Aorta (tissue), 5 donors: Measurements from ENCODE around the gene KANK4. TPM values are rescaled to one million over a fixed set of nuclear protein-coding genes. Genes with fewer than 3 reads are reported as not detected.
A peak's percentile ranks its signal among the peaks of the same experiment; 100 is the strongest.

Source experiments
- ATAC-seq: fragments of 200-7000 bp; cut with Tn5 transposase; one replicate; pipeline ENCODE4 v1.9.1; 2022; ENCODE audit warnings: moderate library complexity; ENCODE audit not compliant: low FRiP score
- DNase-seq, 2 donors: peaks; one replicate each; pipeline ENCODE4 v3.0.0-alpha.2; 2020
- H3K27ac ChIP-seq, 2 donors: one replicate each; pipeline ENCODE4 v1.5.1; 2013; ENCODE audit warnings: low read length in 2 of 2, mild to moderate bottlenecking in 2 of 2, moderate library complexity in 2 of 2, control low read depth in 1 of 2, inconsistent platforms in 1 of 2, low read depth in 1 of 2
- H3K27me3 ChIP-seq, 2 donors: one replicate each; pipeline ENCODE4 v1.6.1; 2013; ENCODE audit warnings: control low read depth in 1 of 2, low read length in 1 of 2, mild to moderate bottlenecking in 1 of 2, moderate library complexity in 1 of 2; ENCODE audit not compliant: insufficient read depth in 2 of 2, control insufficient read depth in 1 of 2
- H3K36me3 ChIP-seq, 2 donors: one replicate each; pipeline ENCODE4 v1.6.1; 2013; ENCODE audit warnings: control low read depth in 1 of 2, low read length in 1 of 2, mild to moderate bottlenecking in 1 of 2; ENCODE audit not compliant: insufficient read depth in 2 of 2, control insufficient read depth in 1 of 2
- H3K4me1 ChIP-seq, 2 donors: one replicate each; pipeline ENCODE4 v1.6.1; 2013; ENCODE audit warnings: low read length in 2 of 2, control low read depth in 1 of 2, mild to moderate bottlenecking in 1 of 2, moderate library complexity in 1 of 2; ENCODE audit not compliant: insufficient read depth in 2 of 2, control insufficient read depth in 1 of 2
- H3K4me3 ChIP-seq, 2 donors: one replicate each; pipeline ENCODE4 v1.5.1; 2013; ENCODE audit warnings: low read length in 2 of 2, control low read depth in 1 of 2, mild to moderate bottlenecking in 1 of 2
- H3K9me3 ChIP-seq: one replicate; pipeline ENCODE4 v1.6.1; 2013; ENCODE audit warnings: mild to moderate bottlenecking, low read length; ENCODE audit not compliant: control insufficient read depth
- WGBS, 2 donors: extraction: QIAGEN DNeasy Blood & Tissue Kit; methylation state at CpG; one replicate each; pipeline ENCODE4 v1.1.7; 2013; 5-methylcytosine and 5-hydroxymethylcytosine counted together
- intact Hi-C, 2 donors: fragments of 100-400 bp; cut with DNase I; formaldehyde crosslinking; loops; one replicate each; pipeline versions ENCODE4 v1.14.2 to v1.15.0; 2022
- long read RNA-seq, 2 donors: library from polyadenylated mRNA; unstranded; transcript quantifications; one replicate each; pipeline ENCODE4 v2.0.0, GENCODE V29; 2020 to 2021
- polyA plus RNA-seq, 2 donors: library from polyadenylated mRNA; stranded (reverse); fragments of 200-250 nt; gene quantifications; one replicate each; pipeline ENCODE4 v1.2.3, GENCODE V29; 2013
- total RNA-seq, 2 donors: library from RNA; stranded (reverse); fragmentation: NEBNext Ultra II Directional; extraction: Animal tissue kit (Norgen Biotek cat#: 25700); gene quantifications; one replicate each; pipeline ENCODE4 v1.2.1, GENCODE V29; 2021
- donor health status: healthy with polysubstance abuse.
- donor health status: Bipolar disorder and iron deficiency.
- donor health status: DM: no; HTN: no; CAD: no.
- donor health status: DM: no; HTN: no; CAD: no.
- donor health status: DM: yes; HTN: yes; CAD: no.

The KANK4 gene
- total RNA-seq = under 1 TPM; 0.42 to 0.66 TPM
- under 1 TPM in 1 of 2 donors, not detected in 1; 0.13 TPM for polyA plus RNA-seq
- long read RNA-seq, donor 1 = 0 reads
- long read RNA-seq, donor 2, partial matches to known transcripts = 0 of 2 reads
- long read RNA-seq, donor 2, other reads (novel, unspliced or antisense) = 2 of 2 reads

DNA sequence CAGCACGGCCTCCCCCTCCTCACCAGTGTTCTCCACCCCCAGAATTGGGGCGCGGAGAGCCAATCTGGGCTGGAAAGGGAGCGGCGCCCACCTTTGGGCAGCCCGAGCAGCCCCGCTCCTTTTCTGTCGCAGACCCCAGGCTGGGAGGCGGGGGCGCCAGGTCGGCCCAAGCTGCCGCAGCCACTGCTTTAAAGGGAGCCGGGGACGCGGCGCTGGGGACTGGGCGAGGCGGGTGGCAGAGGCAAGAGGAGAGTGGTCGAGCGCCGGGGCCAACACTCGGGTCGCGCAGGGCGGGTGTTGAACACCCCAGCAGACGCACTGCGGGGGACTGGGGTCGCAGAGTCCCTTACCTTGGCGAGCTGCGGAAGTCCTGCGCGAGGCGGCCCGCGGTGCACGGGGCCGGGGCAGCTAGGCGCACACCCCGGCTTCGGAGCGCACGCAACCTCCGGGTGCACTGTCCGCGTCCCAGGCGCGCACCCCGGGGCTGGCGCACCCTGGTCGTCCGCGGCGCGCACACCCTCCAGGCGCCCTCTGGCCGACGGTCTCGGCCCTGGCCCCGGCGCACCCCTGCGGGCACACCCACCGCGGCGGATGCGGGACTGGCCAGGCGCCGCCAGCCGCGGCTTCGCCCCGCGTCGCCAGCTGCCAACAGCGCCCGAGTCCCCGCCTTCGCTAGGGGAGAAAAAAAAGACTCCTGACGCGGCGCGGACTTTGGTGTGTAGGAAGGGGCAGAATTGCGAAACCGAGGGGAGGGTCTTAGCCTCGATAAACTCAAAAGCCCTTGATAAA is at the start of gene KANK4:
Gene KANK4, minus strand, starts transcription at position 679 of the 789 bp plus-strand sequence. CDS start 37,870 bp downstream, outside the sequence.
- no peak within 1 kb of the TSS for H3K27ac ChIP-seq
- ATAC-seq = peak; percentile 12
- intact Hi-C loops = no loop called here
- H3K9me3 ChIP-seq = no peaks in the 10 kb centered on the region
- DNase-seq = no peak
- 0 to 1% methylated on average over 74 to 84 of the region's 84 CpGs for WGBS, 2 donors
- H3K36me3 ChIP-seq = no peaks in the 10 kb centered on the region
- no peaks in the 10 kb centered on the region for H3K27me3 ChIP-seq
- no peaks in the 10 kb centered on the region for H3K4me1 ChIP-seq
- peak within 1 kb of the TSS; percentile 0 to 27 for H3K4me3 ChIP-seq

DNA sequence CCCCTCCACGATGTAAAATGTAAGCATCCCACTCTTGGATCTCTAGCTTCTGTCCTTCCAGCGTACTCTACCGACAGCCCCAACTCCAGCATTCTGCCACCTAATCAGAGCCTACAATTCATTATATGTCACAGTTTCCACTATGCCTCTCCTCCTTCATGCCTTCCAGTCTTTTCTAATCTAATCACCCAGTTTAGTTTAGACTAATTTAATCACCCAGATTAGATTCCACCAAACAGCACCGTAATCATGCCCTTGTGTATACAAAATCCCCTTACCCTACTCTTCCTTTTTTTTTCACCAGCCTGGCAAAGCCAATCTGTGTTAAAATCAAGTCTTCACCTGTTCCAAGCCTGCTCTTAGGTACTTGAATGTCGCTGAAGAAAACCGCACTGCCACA is 49.8 kb upstream of the KANK4 start:
- 84 to 90% methylated on average over 6 of the region's 6 CpGs for WGBS, 2 donors
- Histone ChIP-seq H3K27me3 (no peaks in the 10 kb centered on the region), H3K4me3 (no peak overlapping the region), H3K9me3 (peaks cover 3% of the 10 kb centered on the region), H3K4me1 (no peaks in the 10 kb centered on the region), H3K27ac (no peak overlapping the region), H3K36me3 (no peaks in the 10 kb centered on the region)
- intact Hi-C loops = no loop called here
- no peak for DNase-seq
- ATAC-seq = no peak

DNA sequence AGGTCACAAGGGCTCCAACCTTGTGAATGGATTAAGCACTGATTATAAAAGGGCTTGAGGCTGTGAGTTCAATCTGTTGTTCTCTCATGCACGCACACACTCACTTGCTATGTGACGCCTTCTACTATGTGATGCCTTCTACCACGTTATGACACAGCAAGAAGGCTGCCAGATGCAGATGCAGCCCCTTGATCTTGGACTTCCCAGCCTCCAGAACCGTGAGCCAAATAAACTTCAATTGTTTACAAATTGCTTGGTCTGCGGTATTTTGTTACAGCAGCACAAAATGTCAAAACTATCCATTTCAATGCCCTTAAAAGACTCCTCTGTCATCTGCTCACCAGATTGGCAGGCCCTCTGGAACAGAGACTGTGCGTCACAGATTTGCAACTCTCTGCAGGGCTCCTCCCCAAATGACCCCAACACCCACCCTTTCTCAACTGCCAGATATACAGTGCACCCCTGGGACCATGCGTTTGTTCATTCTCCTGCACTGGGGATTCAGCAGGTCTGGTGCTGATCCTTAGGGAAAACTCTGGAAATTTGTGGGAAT is 47.8 kb upstream of the KANK4 start:
- 89 to 91% methylated on average over 7 of the region's 7 CpGs for WGBS, 2 donors
- ATAC-seq = no peak
- H3K9me3 ChIP-seq = peaks cover 3% of the 10 kb centered on the region

DNA sequence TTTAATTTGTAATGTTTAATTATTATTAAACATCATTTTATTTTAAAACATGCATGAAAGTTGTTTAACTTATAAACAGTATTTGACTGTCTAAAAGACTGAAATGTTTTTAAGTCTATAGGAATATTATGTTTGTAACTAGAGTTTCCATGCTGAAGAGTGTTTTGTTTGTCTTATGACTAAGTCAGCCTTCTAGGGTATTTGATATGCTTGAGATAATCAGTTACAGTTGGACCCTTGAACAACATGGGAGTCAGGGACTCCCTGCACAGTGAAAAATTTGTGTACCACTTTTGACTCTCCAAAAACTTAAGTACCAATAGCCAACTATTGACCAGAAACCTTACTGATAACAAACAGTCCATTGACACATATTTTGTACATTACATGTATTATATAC is 45.5 kb upstream of the KANK4 start:
- no peak for ATAC-seq
- no peak overlapping the region for H3K27ac ChIP-seq
- intact Hi-C loops = no loop called here

More for the DNA sequence above, 47.8 kb upstream of the KANK4 start:
- no peak for DNase-seq
- Histone ChIP-seq H3K36me3 (no peaks in the 10 kb centered on the region), H3K4me1 (no peaks in the 10 kb centered on the region), H3K27ac (no peak overlapping the region), H3K27me3 (no peaks in the 10 kb centered on the region), H3K4me3 (no peak overlapping the region)
- intact Hi-C loops = no loop called here

DNA sequence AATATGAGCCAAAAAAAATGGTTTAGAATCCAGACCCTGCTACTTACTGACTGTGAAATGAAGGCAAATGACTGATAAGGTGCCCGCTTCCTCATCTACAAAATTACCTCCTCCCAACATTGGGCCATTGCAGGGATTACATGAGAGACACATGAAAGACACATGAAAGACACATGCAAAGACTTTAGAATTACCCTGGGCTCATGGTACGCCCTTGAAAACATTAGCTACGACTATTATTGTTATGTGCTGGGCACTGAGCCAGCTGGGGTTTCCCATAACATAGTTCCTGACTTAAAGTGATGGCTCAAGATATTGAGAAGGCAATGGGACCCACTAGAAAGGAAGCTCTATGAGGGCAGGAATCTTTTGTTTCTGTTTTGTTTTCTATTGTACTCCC is 43.7 kb upstream of the KANK4 start:
- intact Hi-C loops = no loop called here
- no peak for ATAC-seq

More for the DNA sequence above, 45.5 kb upstream of the KANK4 start:
- no peaks in the 10 kb centered on the region for H3K4me1 ChIP-seq
- no peaks in the 10 kb centered on the region for H3K36me3 ChIP-seq
- H3K4me3 ChIP-seq = no peak overlapping the region
- DNase-seq = no peak
- H3K27me3 ChIP-seq = no peaks in the 10 kb centered on the region
- H3K9me3 ChIP-seq = peaks cover 3% of the 10 kb centered on the region

DNA sequence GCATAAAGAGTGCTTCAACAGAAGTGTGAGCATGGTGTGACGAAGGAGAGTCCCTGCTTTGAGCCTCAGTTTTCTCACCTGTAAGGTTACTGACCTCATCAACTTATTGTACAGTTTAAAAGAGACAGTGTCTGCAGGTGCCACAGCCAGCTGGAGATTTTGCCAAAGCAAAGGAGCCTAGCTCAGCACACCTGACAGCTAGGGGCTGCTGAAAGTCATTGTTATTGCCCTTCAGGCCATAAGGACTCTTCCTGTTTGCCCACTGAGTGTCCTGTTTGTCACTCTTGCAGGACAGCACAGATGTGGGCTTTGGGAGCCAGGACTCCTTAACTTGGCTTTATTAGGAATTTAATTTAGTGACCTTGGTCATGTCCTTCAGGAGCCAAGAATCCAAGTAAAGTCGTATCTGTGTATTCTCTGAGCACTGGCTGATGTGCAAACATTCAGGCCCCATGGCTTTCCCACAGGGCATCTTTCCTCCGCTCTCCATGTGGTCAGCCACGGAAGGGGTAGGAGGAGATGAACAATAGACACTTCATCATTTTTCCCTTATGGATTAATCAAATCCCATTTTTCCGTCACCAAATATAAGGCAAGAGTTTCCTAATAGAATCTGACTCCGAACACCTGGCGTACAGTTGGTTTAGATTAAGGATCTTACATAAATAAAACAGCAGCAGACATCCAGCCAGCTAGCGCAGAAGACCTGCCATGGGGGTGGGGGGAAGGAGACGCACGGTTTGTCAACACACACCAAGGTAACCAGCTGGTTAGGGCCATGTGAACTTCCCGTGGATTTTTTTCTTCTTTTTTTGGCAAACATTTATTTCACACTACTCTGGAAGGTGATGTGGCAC is 43.1 kb upstream of the KANK4 start:
- intact Hi-C loops = no loop called here
- no peak for ATAC-seq

More for the DNA sequence above, 43.7 kb upstream of the KANK4 start:
- Histone ChIP-seq H3K27me3 (no peaks in the 10 kb centered on the region), H3K9me3 (peaks cover 3% of the 10 kb centered on the region), H3K27ac (no peak overlapping the region), H3K4me3 (no peak overlapping the region), H3K4me1 (no peaks in the 10 kb centered on the region), H3K36me3 (no peaks in the 10 kb centered on the region)
- WGBS, 2 donors = 54 to 59% methylated on average over 3 of the region's 3 CpGs
- no peak for DNase-seq

DNA sequence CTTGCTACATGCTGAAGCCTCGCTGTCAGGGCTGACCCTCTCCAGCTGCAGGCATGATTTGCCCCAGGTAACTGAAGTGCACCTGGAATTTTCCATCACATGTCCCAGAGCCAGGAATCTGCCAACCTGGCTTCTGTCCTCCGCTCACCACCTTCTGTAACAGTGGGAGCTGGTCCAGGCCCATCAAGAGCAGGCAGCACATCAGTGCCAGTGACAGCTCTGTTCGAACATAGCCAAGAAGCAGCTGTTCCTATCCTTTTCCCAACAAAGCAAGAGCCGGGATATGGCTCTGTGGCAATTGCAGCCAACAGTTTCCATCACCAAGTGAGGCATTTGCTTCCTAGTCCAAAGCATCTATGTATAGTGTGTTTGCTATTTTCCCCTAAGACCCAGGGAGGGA is 42.2 kb upstream of the KANK4 start:
- H3K36me3 ChIP-seq = no peaks in the 10 kb centered on the region
- no peaks in the 10 kb centered on the region for H3K27me3 ChIP-seq
- no peaks in the 10 kb centered on the region for H3K9me3 ChIP-seq
- DNase-seq (no peak), ATAC-seq (no peak)
- no peaks in the 10 kb centered on the region for H3K4me1 ChIP-seq
- intact Hi-C loops = no loop called here
- H3K4me3 ChIP-seq = no peak overlapping the region
- no peak overlapping the region for H3K27ac ChIP-seq
- WGBS, 2 donors = 71 to 78% methylated on average over 4 of the region's 4 CpGs

More for the DNA sequence above, 43.1 kb upstream of the KANK4 start:
- Histone ChIP-seq H3K27me3 (no peaks in the 10 kb centered on the region), H3K4me3 (no peak overlapping the region), H3K4me1 (no peaks in the 10 kb centered on the region), H3K27ac (no peak overlapping the region), H3K9me3 (peaks cover 3% of the 10 kb centered on the region), H3K36me3 (no peaks in the 10 kb centered on the region)
- 71 to 79% methylated on average over 11 of the region's 11 CpGs for WGBS, 2 donors
- DNase-seq = no peak

DNA sequence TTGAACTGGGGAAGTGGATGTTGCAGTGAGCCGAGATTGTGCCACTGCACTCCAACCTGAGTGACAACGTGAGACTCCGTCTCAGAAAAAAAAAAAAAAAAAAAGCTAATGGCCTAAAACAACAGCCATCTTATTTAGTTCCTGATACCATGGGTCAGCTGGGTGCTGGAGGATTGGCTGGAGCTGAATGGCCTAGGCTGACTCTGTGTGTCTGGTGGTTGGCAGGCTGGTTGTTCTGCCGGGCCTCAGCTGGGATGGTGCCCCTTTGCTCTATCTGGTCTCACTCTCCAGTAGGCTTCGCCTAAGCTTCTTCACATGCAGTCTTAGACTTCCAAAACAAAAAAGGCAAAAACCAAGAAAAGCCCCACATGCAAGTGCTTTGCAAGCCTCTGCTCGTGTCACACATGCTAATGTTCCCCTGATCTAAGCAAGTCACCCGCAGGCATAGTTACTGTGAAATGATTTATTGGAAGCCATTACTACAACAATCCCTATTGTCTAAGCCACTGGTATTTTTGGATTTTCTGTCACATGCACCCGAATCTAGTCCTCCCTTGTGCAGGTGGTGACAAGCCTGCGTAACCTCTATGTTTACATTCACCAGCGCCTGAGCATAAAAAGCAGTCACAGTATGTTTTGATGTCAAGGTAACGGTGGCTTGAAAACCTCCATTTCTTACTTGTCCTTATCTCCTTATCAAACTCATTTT is 39.6 kb upstream of the KANK4 start:
- H3K27ac ChIP-seq = no peak overlapping the region
- ATAC-seq (no peak), DNase-seq (no peak)
- no peaks in the 10 kb centered on the region for H3K4me1 ChIP-seq
- no peak overlapping the region for H3K4me3 ChIP-seq
- 86 to 87% methylated on average over 11 of the region's 11 CpGs for WGBS, 2 donors
- H3K27me3 ChIP-seq = no peaks in the 10 kb centered on the region
- intact Hi-C loops = no loop called here
- H3K9me3 ChIP-seq = no peaks in the 10 kb centered on the region
- no peaks in the 10 kb centered on the region for H3K36me3 ChIP-seq
